HCT116 (cell line): ENCODE results near the gene KMO. TPM values are rescaled to one million over a fixed set of nuclear protein-coding genes. Genes with fewer than 3 reads are reported as not detected.

ENCODE experiments used
- ATAC-seq: fragments of 200-7000 bp; cut with Tn5 transposase; 2 replicates; pipeline ENCODE4 v1.9.1; 2020; ENCODE audit warnings: mild to moderate bottlenecking, moderate library complexity
- BruUV-seq: library from RNA; stranded (reverse); fragments of 400-500 nt; replicated peaks from 2 replicates; lab custom pipeline; 2021; lab: Mats Ljungman, UMichigan
- CTCF ChIA-PET: fragments of 300-600 bp; sonication (Branson Sonifier 250); formaldehyde crosslinking; loops from one replicate; lab custom pipeline; 2021; ENCODE audit warnings: antibody characterized with exemption; lab: Charles Lee
- POLR2A ChIA-PET: fragments of 300-600, 350-600 bp; sonication (Branson Sonifier 250); formaldehyde crosslinking; loops from one replicate; lab custom pipeline; 2021; ENCODE audit warnings: antibody characterized with exemption; lab: Charles Lee
- RAD21 ChIA-PET, 2 experiments: fragments of 300-600 bp; sonication (Branson Sonifier 250); formaldehyde crosslinking; loops; one replicate each; lab custom pipeline; 2023; ENCODE audit warnings: low total read pairs in 2 of 2; ENCODE audit not compliant: uncharacterized antibody in 2 of 2, unreplicated experiment in 2 of 2, low non-redundant PET in 1 of 2; lab: Charles Lee
- DNase-seq: peaks from one replicate; pipeline ENCODE4 v3.0.0-alpha.2; 2010; ENCODE audit warnings: low read depth, low spot score
- H2AFZ ChIP-seq: fragments of 200-600 bp; shearing (Covaris generic), sonication (generic); 2 replicates; pipeline ENCODE4 v1.6.1; 2017; ENCODE audit warnings: low read depth, mixed run types, mixed read lengths, antibody characterized with exemption, low read length; ENCODE audit not compliant: poor library complexity, severe bottlenecking
- H3K27ac ChIP-seq: 2 replicates; pipeline ENCODE4 v1.5.1; 2012; ENCODE audit warnings: low read depth, low read length
- H3K27me3 ChIP-seq: fragments of 200-600 bp; sonication (generic); 2 replicates; pipeline ENCODE4 v1.6.1; 2016; ENCODE audit warnings: mixed run types, low read length, mixed read lengths; ENCODE audit not compliant: insufficient read depth
- H3K36me3 ChIP-seq, 2 experiments: fragments of 200-500 bp in 1 of 2; fragments of 200-600 bp in 1 of 2; sonication (Bioruptor generic) in 1 of 2; sonication (generic) in 1 of 2; 2 replicates each; pipeline versions ENCODE4 v1.5.1 to v1.6.1; 2014 to 2016; ENCODE audit warnings: low read length in 2 of 2, inconsistent platforms in 1 of 2, mixed read lengths in 1 of 2, mixed run types in 1 of 2; ENCODE audit not compliant: insufficient read depth in 2 of 2, control insufficient read depth in 1 of 2
- H3K4me1 ChIP-seq, 2 experiments: fragments of 200-600 bp in 1 of 2; sonication (generic) in 1 of 2; 2 replicates each; pipeline versions ENCODE4 v1.5.1 to v1.6.1; 2012 to 2017; ENCODE audit warnings: low read length in 2 of 2, inconsistent platforms in 1 of 2, mild to moderate bottlenecking in 1 of 2, mixed read lengths in 1 of 2, mixed run types in 1 of 2, moderate library complexity in 1 of 2; ENCODE audit not compliant: insufficient read depth in 2 of 2, control insufficient read depth in 1 of 2
- H3K4me2 ChIP-seq: fragments of 200-600 bp; sonication (generic); 2 replicates; pipeline ENCODE4 v1.6.1; 2017; ENCODE audit warnings: mixed run types, low read length, mixed read lengths
- H3K4me3 ChIP-seq, 2 experiments: fragments of 200-600 bp in 1 of 2; sonication (generic) in 1 of 2; replicated peaks in 1 of 2; 2 replicates each; pipeline ENCODE4 v1.5.1; 2011 to 2016; ENCODE audit warnings: low read length in 2 of 2, control low read depth in 1 of 2, low read depth in 1 of 2, mild to moderate bottlenecking in 1 of 2, mixed read lengths in 1 of 2, mixed run types in 1 of 2
- H3K79me2 ChIP-seq: fragments of 200-600 bp; sonication (generic); 2 replicates; pipeline ENCODE4 v1.6.1; 2017; ENCODE audit warnings: mild to moderate bottlenecking, mixed run types, low read length, moderate library complexity, mixed read lengths; ENCODE audit not compliant: insufficient read depth
- H3K9ac ChIP-seq: fragments of 200-600 bp; sonication (generic); 2 replicates; pipeline ENCODE4 v1.6.1; 2016; ENCODE audit warnings: low read length, mixed read lengths
- H3K9me2 ChIP-seq: fragments of 200-600 bp; sonication (generic), shearing (Covaris generic); 2 replicates; pipeline ENCODE4 v1.6.1; 2017; ENCODE audit warnings: mixed run types, mild to moderate bottlenecking, moderate library complexity; ENCODE audit not compliant: insufficient read depth
- H3K9me3 ChIP-seq, 2 experiments: fragments of 200-500 bp in 1 of 2; fragments of 200-600 bp in 1 of 2; sonication (Bioruptor generic) in 1 of 2; sonication (generic) in 1 of 2; 2 replicates each; pipeline ENCODE4 v1.6.1; 2014 to 2017; ENCODE audit warnings: low read length in 2 of 2, mixed read lengths in 2 of 2, inconsistent platforms in 1 of 2, low read depth in 1 of 2, mild to moderate bottlenecking in 1 of 2, mixed run types in 1 of 2, moderate library complexity in 1 of 2; ENCODE audit not compliant: control insufficient read depth in 1 of 2, insufficient read depth in 1 of 2
- H4K20me1 ChIP-seq: fragments of 200-600 bp; sonication (generic), shearing (Covaris generic); 2 replicates; pipeline ENCODE4 v1.6.1; 2017; ENCODE audit warnings: mixed run types, mild to moderate bottlenecking, moderate library complexity; ENCODE audit not compliant: insufficient read depth
- CTCF ChIP-seq, 3 experiments: fragments of 200-600 bp in 1 of 3; sonication (generic) in 1 of 3; IDR thresholded peaks in 2 of 3; conservative IDR thresholded peaks in 1 of 3; 2 replicates each; pipeline ENCODE4 v1.5.1; 2012 to 2017; ENCODE audit warnings: low read depth in 2 of 3, low read length in 2 of 3, antibody characterized with exemption in 1 of 3, borderline replicate concordance in 1 of 3, control low read depth in 1 of 3, mild to moderate bottlenecking in 1 of 3, mixed read lengths in 1 of 3, mixed run types in 1 of 3, moderate library complexity in 1 of 3; ENCODE audit not compliant: insufficient read depth in 1 of 3
- EGR1 ChIP-seq: IDR thresholded peaks from 2 replicates; pipeline ENCODE4 v1.6.1; 2012; ENCODE audit warnings: low read depth
- FOSL1 ChIP-seq: IDR thresholded peaks from 2 replicates; pipeline ENCODE4 v1.6.1; 2012; ENCODE audit warnings: low read depth
- JUND ChIP-seq: IDR thresholded peaks from 2 replicates; pipeline ENCODE4 v1.6.1; 2012
- MAX ChIP-seq: IDR thresholded peaks from 2 replicates; pipeline ENCODE4 v1.6.1; 2012
- POLR2A ChIP-seq: IDR thresholded peaks from 2 replicates; pipeline ENCODE4 v1.7.0; 2011; ENCODE audit warnings: borderline replicate concordance; ENCODE audit not compliant: insufficient read depth, insufficient read length; ENCODE audit errors: extremely low read depth
- SIN3A ChIP-seq: IDR thresholded peaks from 2 replicates; pipeline ENCODE4 v1.6.1; 2012; ENCODE audit warnings: low read depth
- SP1 ChIP-seq: IDR thresholded peaks from 2 replicates; pipeline ENCODE4 v1.6.1; 2012; ENCODE audit warnings: low read depth
- SRF ChIP-seq: IDR thresholded peaks from 2 replicates; pipeline ENCODE4 v1.6.1; 2012; ENCODE audit warnings: low read depth
- TCF7L2 ChIP-seq: IDR thresholded peaks from 2 replicates; pipeline ENCODE4 v1.7.0; 2011; ENCODE audit warnings: borderline replicate concordance, inconsistent platforms; ENCODE audit not compliant: insufficient read depth, insufficient read length; ENCODE audit errors: extremely low read depth
- YY1 ChIP-seq: IDR thresholded peaks from 2 replicates; pipeline ENCODE4 v1.6.1; 2011; ENCODE audit warnings: low read length, low read depth, moderate library complexity, mild to moderate bottlenecking; ENCODE audit not compliant: insufficient replicate concordance; ENCODE audit errors: extremely low read depth
- ZBTB33 ChIP-seq: IDR thresholded peaks from 2 replicates; pipeline ENCODE4 v1.6.1; 2011; ENCODE audit warnings: mild to moderate bottlenecking, low read length, moderate library complexity; ENCODE audit not compliant: insufficient replicate concordance; ENCODE audit errors: extremely low read depth
- ZNF274 ChIP-seq: fragments of 200-500 bp; sonication (Bioruptor generic); IDR thresholded peaks from 2 replicates; pipeline ENCODE4 v1.6.1; 2014; ENCODE audit warnings: mild to moderate bottlenecking, low read depth, low read length, inconsistent platforms
- intact Hi-C: fragments of 100-400 bp; cut with micrococcal nuclease; formaldehyde crosslinking; loops from 2 replicates; pipeline ENCODE4 v1.10.0; 2022
- total RNA-seq: library from RNA; stranded (reverse); gene quantifications from one replicate; pipeline ENCODE4 v1.2.1, GENCODE V29; 2021; ENCODE audit not compliant: unreplicated experiment

KMO gene
- total RNA-seq, 1 experiment from 2014 or later = not detected

- Histone ChIP-seq H3K9me2 (no peaks in the 10 kb centered on the region; the same call in 1 of the 2 replicates), H2AFZ (no peak overlapping the region), H3K27me3 (no peaks in the 10 kb centered on the region), H3K4me1 (no peaks in the 10 kb centered on the region), H3K79me2 (no peaks in the 10 kb centered on the region), H3K9me3 (no peaks in the 10 kb centered on the region), H3K4me2 (no peak overlapping the region), H3K27ac (no peak overlapping the region), H3K4me3 (no peak overlapping the region), H3K9ac (no peak overlapping the region), H4K20me1 (no peaks in the 10 kb centered on the region), H3K36me3 (no peaks in the 10 kb centered on the region)
- ATAC-seq = no peak
- no peak for DNase-seq
- ChIA-PET RAD21 (no interaction called here), CTCF (interaction anchor here (1.3 kb wide), 1 partner anchor 69 kb away, joined by 3 read pairs; no protein-coding TSS in a partner anchor), POLR2A (no interaction called here)
- TF ChIP-seq POLR2A (no peak), JUND (no peak), CTCF (IDR thresholded peaks at IDR 0.05 in 2 of 3, conservative IDR thresholded peaks at IDR 0.05 in 1 of 3; ENCODE audit: borderline replicate concordance in 1 of 3, insufficient read depth in 1 of 3, low read depth in 2 of 3, low read length in 2 of 3) (no peak), ZBTB33 (no peak), FOSL1 (no peak), EGR1 (no peak), SRF (no peak), YY1 (no peak), MAX (no peak), SIN3A (no peak), SP1 (no peak), ZNF274 (no peak), TCF7L2 (no peak)
- BruUV-seq = no TSS peak
- intact Hi-C loops = no loop called here
These were observed 10.2 kb downstream of the KMO start for GRCh38 chr1:241542199-241542907.
